Natural killer cell (primary cell): ENCODE data around the gene PRPF18. TPM values are rescaled to one million over a fixed set of nuclear protein-coding genes. Genes with fewer than 3 reads are reported as not detected.

Source experiments
- ATAC-seq, 3 donors: fragments of 150-1000 bp in 2 of 3; fragments of 200-7000 bp in 1 of 3; cut with Tn5 transposase; 1 replicate in 1 of 3; 2 replicates in 2 of 3; pipeline ENCODE4 v1.10.0; 2021; ENCODE audit warnings: mild to moderate bottlenecking in 2 of 3, moderate library complexity in 2 of 3
- DNase-seq, 2 donors: peaks; one replicate each; pipeline versions ENCODE4 v3.0.0 to v3.0.0-alpha.2; 2013 to 2021; ENCODE audit warnings: mixed read lengths in 1 of 2
- H3K27ac ChIP-seq: one replicate; pipeline ENCODE4 v1.5.1; 2013; ENCODE audit warnings: mild to moderate bottlenecking, low read length
- H3K27me3 ChIP-seq: one replicate; pipeline ENCODE4 v1.6.1; 2013; ENCODE audit warnings: low read length; ENCODE audit not compliant: control insufficient read depth, insufficient read depth
- H3K36me3 ChIP-seq: one replicate; pipeline ENCODE4 v1.6.1; 2013; ENCODE audit warnings: low read length; ENCODE audit not compliant: control insufficient read depth, insufficient read depth
- H3K4me1 ChIP-seq: one replicate; pipeline ENCODE4 v1.6.1; 2013; ENCODE audit warnings: low read length; ENCODE audit not compliant: control insufficient read depth, insufficient read depth
- H3K4me3 ChIP-seq: one replicate; pipeline ENCODE4 v1.5.1; 2013; ENCODE audit warnings: low read length
- H3K9me3 ChIP-seq: one replicate; pipeline ENCODE4 v1.6.1; 2013; ENCODE audit warnings: low read length; ENCODE audit not compliant: control insufficient read depth, insufficient read depth
- H3K27ac Mint-ChIP-seq, 2 donors: one replicate each; pipeline ENCODE4 v1.8.0; 2022; ENCODE audit warnings: mild to moderate bottlenecking in 2 of 2, mixed read lengths in 2 of 2, moderate library complexity in 1 of 2
- H3K27me3 Mint-ChIP-seq, 2 donors: one replicate each; pipeline ENCODE4 v1.8.0; 2022; ENCODE audit warnings: low read depth in 2 of 2, mixed read lengths in 2 of 2
- H3K36me3 Mint-ChIP-seq: one replicate; pipeline ENCODE4 v1.8.0; 2022; ENCODE audit warnings: mixed read lengths
- H3K4me1 Mint-ChIP-seq, 2 donors: one replicate each; pipeline ENCODE4 v1.8.0; 2022; ENCODE audit warnings: mixed read lengths in 2 of 2
- H3K4me3 Mint-ChIP-seq: one replicate; pipeline ENCODE4 v1.8.0; 2022; ENCODE audit warnings: mild to moderate bottlenecking, moderate library complexity, mixed read lengths
- H3K9me3 Mint-ChIP-seq, 2 donors: one replicate each; pipeline ENCODE4 v1.8.0; 2022; ENCODE audit warnings: mixed read lengths in 2 of 2
- WGBS: methylation state at CpG from one replicate; pipeline ENCODE4 v1.1.7; 2013; ENCODE audit warnings: missing lambda C conversion rate; ENCODE audit not compliant: insufficient coverage; 5-methylcytosine and 5-hydroxymethylcytosine counted together
- intact Hi-C: fragments of 100-400 bp; cut with micrococcal nuclease; formaldehyde crosslinking; loops from one replicate; pipeline ENCODE4 v1.14.2; 2022
- total RNA-seq, 4 donors: library from RNA; stranded (reverse); fragments of 120-200 nt in 1 of 4; gene quantifications; one replicate each; pipeline versions ENCODE4 v1.2.3 to v1.2.4, GENCODE V29; 2013 to 2022
- TF ChIP-seq, protein P1 (sequence below): fragments of 200-600 bp; IDR thresholded peaks from one replicate; pipeline ENCODE4 v1.8.0; 2022; ENCODE audit warnings: antibody characterized with exemption

PRPF18 gene
- total RNA-seq, 3 donors from 2014 or later (not counting 1 experiment from before 2014, with no cell fraction given), result 29.5 to 39.3 (median 35.1) TPM

DNA sequence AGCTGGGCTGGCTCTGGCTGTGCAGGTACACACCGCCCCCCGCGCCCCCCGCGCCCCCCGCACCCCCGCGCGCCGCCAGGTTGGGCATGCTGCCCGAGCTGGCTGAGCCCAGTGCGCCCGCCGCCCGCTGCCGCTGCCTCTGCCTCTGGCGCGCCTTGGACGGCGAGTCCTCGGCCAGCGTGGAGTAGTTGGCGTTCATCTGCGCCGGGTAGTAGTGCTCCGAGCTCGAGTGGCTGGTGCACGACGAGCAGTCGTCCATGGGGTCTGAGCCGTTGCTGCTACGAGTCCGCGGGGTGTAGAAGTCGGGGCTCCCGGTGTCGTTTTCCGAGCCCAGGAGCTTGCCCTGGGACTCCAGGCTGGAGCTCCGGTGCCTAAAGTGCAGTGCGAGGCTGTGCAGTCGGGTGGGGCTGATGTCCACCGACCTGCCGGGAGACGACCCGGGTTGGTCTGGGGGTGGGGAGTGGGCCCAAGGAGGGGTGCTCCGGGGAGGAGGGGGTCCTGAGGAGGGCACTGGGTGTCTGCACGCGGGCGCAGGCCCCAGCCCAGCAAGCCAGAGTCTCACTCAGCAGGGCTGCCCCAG is 70.4 kb downstream of the PRPF18 start:
- H3K36me3 Mint-ChIP-seq, result no peaks in the 10 kb centered on the region
- Histone ChIP-seq H3K4me3 (no peak overlapping the region), H3K4me1 (peaks cover 21% of the 10 kb centered on the region), H3K36me3 (no peaks in the 10 kb centered on the region), H3K9me3 (no peaks in the 10 kb centered on the region), H3K27ac (no peak overlapping the region), H3K27me3 (no peaks in the 10 kb centered on the region)
- H3K27ac Mint-ChIP-seq, result no peak overlapping the region
- TF ChIP-seq, protein P1, sequence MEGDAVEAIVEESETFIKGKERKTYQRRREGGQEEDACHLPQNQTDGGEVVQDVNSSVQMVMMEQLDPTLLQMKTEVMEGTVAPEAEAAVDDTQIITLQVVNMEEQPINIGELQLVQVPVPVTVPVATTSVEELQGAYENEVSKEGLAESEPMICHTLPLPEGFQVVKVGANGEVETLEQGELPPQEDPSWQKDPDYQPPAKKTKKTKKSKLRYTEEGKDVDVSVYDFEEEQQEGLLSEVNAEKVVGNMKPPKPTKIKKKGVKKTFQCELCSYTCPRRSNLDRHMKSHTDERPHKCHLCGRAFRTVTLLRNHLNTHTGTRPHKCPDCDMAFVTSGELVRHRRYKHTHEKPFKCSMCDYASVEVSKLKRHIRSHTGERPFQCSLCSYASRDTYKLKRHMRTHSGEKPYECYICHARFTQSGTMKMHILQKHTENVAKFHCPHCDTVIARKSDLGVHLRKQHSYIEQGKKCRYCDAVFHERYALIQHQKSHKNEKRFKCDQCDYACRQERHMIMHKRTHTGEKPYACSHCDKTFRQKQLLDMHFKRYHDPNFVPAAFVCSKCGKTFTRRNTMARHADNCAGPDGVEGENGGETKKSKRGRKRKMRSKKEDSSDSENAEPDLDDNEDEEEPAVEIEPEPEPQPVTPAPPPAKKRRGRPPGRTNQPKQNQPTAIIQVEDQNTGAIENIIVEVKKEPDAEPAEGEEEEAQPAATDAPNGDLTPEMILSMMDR, result no peak
- DNase-seq, result no peak
- ATAC-seq, result no peak
- no peaks in the 10 kb centered on the region for H3K9me3 Mint-ChIP-seq
- peaks cover 10 to 11% of the 10 kb centered on the region in 2 donors for H3K4me1 Mint-ChIP-seq
- no peak overlapping the region for H3K4me3 Mint-ChIP-seq
- WGBS, result 98% methylated on average over 49 of the region's 49 CpGs
- no peaks in the 10 kb centered on the region for H3K27me3 Mint-ChIP-seq
- intact Hi-C loops, result no loop called here

DNA sequence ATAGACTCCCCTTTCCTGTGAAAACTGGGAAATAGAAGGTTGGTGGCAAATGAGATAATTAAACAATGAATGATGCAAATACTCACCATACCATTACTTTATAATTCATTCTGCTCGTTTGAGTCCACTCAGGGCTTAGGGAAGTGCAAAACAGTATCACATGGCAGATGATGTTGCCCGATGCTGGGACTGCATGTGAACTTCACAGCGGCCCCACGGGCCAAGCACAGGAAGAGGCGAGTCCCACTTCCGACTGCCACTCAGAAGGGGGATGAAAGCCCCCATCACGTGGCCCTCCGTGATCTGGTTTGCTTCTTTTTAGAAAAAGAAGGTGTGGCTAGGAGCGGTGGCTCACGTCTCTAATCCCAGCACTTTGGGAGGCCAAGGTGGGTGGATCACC is 71.5 kb downstream of the PRPF18 start:
- Mint-ChIP-seq H3K27ac (no peak overlapping the region), H3K36me3 (no peaks in the 10 kb centered on the region), H3K4me1 (peaks cover 10 to 11% of the 10 kb centered on the region in 2 donors), H3K9me3 (no peaks in the 10 kb centered on the region), H3K4me3 (no peak overlapping the region), H3K27me3 (no peaks in the 10 kb centered on the region)
- no peaks in the 10 kb centered on the region for H3K27me3 ChIP-seq
- 42% methylated on average over 10 of the region's 10 CpGs for WGBS
- DNase-seq (peak in 1 of 2 donors; percentile 32), ATAC-seq (peak in 2 of 3 donors; percentile 38 to 55)
- TF ChIP-seq, protein P1, result no peak
- intact Hi-C loops, result no loop called here
- no peaks in the 10 kb centered on the region for H3K9me3 ChIP-seq
- no peak overlapping the region for H3K4me3 ChIP-seq
- no peak overlapping the region for H3K27ac ChIP-seq
- no peaks in the 10 kb centered on the region for H3K36me3 ChIP-seq
- H3K4me1 ChIP-seq, result peaks cover 21% of the 10 kb centered on the region

DNA sequence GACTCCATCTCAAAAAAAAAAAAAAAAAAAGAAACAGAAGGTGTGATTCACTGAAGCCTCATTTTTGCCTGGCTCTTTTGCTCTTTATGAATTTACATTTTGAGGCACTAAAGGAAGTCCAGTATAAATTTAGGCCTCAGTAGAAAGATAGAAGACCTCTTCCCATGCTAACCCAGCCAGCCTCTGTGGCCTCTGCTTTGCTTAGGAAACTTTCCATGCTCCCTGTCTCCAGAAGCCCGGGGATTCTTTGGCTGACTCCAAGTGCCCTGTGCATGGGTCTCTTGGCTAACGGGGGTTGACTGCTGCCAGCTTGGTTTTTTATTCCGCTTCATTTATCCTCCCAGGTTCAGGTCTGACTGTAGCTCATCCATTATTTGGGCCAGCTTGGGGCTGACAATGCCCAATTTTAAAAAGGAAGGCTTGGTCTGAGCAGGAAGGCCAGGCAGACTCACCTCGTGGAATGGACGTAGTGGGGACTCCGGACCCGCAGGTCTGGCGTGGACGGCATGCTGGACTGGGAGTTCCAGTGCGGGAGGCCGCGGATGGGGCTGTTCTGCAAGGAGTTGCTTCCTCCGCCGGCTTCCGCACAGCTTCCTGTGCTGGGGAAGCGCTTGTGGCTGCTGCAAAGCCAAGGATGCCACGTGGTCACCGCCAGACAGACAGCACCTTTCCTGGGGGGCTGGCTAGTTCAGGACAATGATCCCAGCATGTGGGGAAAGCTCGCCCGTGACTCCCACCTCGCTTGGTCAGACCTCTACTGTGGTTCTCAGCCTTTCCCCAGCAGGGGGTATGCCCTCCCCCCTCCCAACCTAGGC is 72.3 kb downstream of the PRPF18 start:
- no peak overlapping the region for H3K4me3 ChIP-seq
- H3K27ac ChIP-seq, result no peak overlapping the region
- Mint-ChIP-seq H3K36me3 (no peaks in the 10 kb centered on the region), H3K4me1 (peaks cover 10 to 11% of the 10 kb centered on the region in 2 donors), H3K27ac (no peak overlapping the region), H3K4me3 (no peak overlapping the region), H3K9me3 (no peaks in the 10 kb centered on the region), H3K27me3 (no peaks in the 10 kb centered on the region)
- intact Hi-C loops, result no loop called here
- TF ChIP-seq, protein P1, result no peak
- H3K4me1 ChIP-seq, result peaks cover 21% of the 10 kb centered on the region
- H3K27me3 ChIP-seq, result no peaks in the 10 kb centered on the region
- H3K9me3 ChIP-seq, result no peaks in the 10 kb centered on the region
- DNase-seq (peak in 1 of 2 donors; percentile 29), ATAC-seq (peak in 1 of 3 donors; percentile 25)
- 27% methylated on average over 21 of the region's 21 CpGs for WGBS
- no peaks in the 10 kb centered on the region for H3K36me3 ChIP-seq
